C4-2B (cell line): ENCODE measurements around the gene CLDN3.

Source experiments
- CTCF ChIP-seq: fragments of 450-650 bp; conservative IDR thresholded peaks from 2 replicates; pipeline ENCODE4 v1.5.1; 2017; ENCODE audit warnings: mild to moderate bottlenecking
- ZFX ChIP-seq: fragments of 450-650 bp; IDR thresholded peaks from 2 replicates; pipeline ENCODE4 v1.6.1; 2017

DNA sequence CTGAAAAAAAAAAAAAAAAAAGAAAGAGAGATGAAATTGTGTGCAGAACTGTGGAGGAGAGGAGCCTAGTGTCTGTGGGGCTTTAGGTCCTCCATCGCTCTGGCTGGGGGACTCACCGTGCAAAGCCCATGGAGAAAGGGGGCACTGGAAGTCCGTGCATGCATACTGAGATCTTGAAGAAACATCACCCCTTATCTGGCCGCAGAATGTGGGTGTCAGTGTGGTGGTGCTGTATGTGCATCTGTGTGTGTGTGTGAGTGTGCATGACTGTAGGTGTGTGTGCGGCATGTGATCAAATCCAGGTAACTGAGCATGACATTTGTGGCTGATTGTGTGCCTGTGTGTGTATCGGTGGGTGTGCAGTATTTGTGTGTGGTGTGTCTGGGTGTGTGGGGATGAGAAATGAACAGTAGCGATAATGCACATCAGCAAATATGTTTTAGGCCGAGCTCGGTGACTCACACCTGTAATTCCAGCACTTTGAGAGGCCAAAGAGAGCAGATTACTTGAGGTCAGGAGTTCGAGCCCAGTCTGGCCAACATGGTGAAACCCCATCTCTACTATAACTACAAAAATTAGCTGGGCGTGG, 8.8 kb upstream of the CLDN3 start:
- TF ChIP-seq CTCF (no peak), ZFX (no peak)
